Thyroid gland (tissue), 4 donors: ENCODE measurements around the gene TCHP. TPM values are rescaled to one million over a fixed set of nuclear protein-coding genes. Genes with fewer than 3 reads are reported as not detected.

Source experiments
- DNase-seq, 2 donors: peaks; one replicate each; pipeline ENCODE4 v3.0.0-alpha.2; 2019
- H3K27ac ChIP-seq, 3 donors: fragments of 200-600 bp; sonication (generic); 1 replicate in 2 of 3; 2 replicates in 1 of 3; pipeline ENCODE4 v1.5.1; 2016 to 2019; ENCODE audit warnings: mild to moderate bottlenecking in 1 of 3, moderate library complexity in 1 of 3
- H3K27me3 ChIP-seq: fragments of 200-600 bp; sonication (generic); one replicate; pipeline ENCODE4 v1.5.1; 2019
- H3K36me3 ChIP-seq, 2 donors: fragments of 200-600 bp; sonication (generic); one replicate each; pipeline ENCODE4 v1.5.1; 2016 to 2019
- H3K4me1 ChIP-seq, 2 donors: fragments of 200-600 bp; sonication (generic); one replicate each; pipeline ENCODE4 v1.5.1; 2017 to 2019
- H3K4me3 ChIP-seq, 3 donors: fragments of 200-600 bp; sonication (generic); replicated peaks in 1 of 3; 1 replicate in 2 of 3; 2 replicates in 1 of 3; pipeline ENCODE4 v1.5.1; 2016; ENCODE audit warnings: mild to moderate bottlenecking in 1 of 3
- H3K9me3 ChIP-seq: fragments of 200-600 bp; sonication (generic); one replicate; pipeline ENCODE4 v1.5.1; 2017
- POLR2A ChIP-seq, 2 donors: fragments of 450-650 bp; IDR thresholded peaks; one replicate each; pipeline ENCODE4 v1.6.1; 2017; ENCODE audit warnings: antibody characterized with exemption in 2 of 2, mild to moderate bottlenecking in 2 of 2, moderate library complexity in 1 of 2
- WGBS, 2 donors: methylation state at CpG; one replicate each; pipeline ENCODE4 v1.1.5; 2017; 5-methylcytosine and 5-hydroxymethylcytosine counted together
- intact Hi-C: fragments of 100-400 bp; cut with DNase I; formaldehyde crosslinking; loops from one replicate; pipeline ENCODE4 v1.15.1; 2023
- small RNA-seq: library from RNA; depleted of rRNA; stranded (forward); fragments of <200 nt; gene quantifications from one replicate; pipeline ENCODE3, GENCODE V24; 2016
- total RNA-seq, 4 donors: library from RNA; depleted of rRNA; stranded (reverse); fragments of >200 nt; gene quantifications; one replicate each; pipeline ENCODE4 v1.2.3, GENCODE V29; 2016
- TF ChIP-seq, protein P1 (sequence below), 6 experiments: fragments of 200-600 bp in 3 of 6; fragments of 450-650 bp in 3 of 6; sonication (generic) in 3 of 6; IDR thresholded peaks; one replicate each; pipeline ENCODE4 v1.5.1; 2016 to 2019; ENCODE audit warnings: antibody characterized with exemption in 6 of 6, mild to moderate bottlenecking in 2 of 6, inconsistent platforms in 1 of 6, moderate library complexity in 1 of 6

TCHP gene
- total RNA-seq, 4 donors from 2014 or later: 16.4 to 25.8 (median 24.3) TPM

DNA sequence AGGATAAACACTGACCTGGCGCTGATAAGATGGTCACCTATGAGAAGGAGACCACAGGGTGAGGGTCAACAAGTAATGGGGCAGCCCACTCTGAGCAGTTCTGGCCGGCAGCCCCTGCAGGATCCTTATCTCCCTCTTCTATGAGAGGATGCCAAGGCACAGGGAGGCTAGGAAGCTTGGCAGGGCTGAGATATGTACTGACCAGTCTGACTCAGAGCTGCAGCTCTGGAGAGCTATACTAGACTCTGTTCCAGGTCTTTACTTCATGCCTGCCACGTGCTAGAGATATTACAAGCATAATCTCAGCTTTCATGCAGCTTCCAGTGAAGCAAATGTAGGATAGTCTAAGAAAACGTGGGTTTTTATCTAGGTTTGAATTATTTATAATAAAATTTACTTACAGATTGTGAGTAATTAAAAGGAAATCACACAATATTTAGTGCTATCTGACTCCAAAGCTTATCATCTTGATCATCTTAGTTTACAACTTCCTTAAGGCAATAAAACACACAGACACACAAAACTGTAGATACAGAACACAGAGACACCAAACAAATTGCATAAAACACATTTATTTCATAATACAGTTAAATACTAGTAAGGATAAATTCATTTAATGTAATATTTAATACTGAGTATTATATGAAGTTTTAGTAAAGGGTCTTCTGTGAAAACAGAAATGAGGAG is 63.8 kb downstream of the TCHP start:
- peaks cover 19 to 27% of the 10 kb centered on the region in 2 donors for H3K36me3 ChIP-seq

DNA sequence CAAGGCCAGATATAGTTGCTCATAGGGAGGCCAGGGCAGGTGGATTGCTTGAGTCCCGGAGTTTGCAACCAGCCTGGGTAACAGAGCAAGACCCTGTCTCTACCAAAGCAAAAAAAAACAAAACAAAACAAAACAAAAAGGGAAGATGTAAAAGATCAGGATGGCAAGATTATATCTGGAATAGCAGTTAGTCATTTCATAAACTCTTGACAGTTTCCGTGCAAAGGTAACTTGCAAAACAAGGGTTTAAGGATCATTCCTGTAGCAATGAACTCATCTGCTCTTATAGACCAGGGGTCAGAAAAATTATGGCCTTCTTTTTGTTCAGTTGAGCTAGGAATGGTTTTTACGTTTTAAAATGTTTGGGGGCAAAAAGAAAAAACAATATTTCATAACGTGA is 66.5 kb downstream of the TCHP start:
- H3K9me3 ChIP-seq: no peaks in the 10 kb centered on the region
- no peak overlapping the region for H3K27ac ChIP-seq
- no peak overlapping the region for H3K4me3 ChIP-seq
- 96% methylated on average over 4 of the region's 4 CpGs for WGBS, 2 donors
- intact Hi-C loops: no loop called here
- peaks cover 8 to 9% of the 10 kb centered on the region in 2 donors for H3K4me1 ChIP-seq
- TF ChIP-seq POLR2A (IDR thresholded peaks at IDR 0.05): no peak
- TF ChIP-seq, protein P1, sequence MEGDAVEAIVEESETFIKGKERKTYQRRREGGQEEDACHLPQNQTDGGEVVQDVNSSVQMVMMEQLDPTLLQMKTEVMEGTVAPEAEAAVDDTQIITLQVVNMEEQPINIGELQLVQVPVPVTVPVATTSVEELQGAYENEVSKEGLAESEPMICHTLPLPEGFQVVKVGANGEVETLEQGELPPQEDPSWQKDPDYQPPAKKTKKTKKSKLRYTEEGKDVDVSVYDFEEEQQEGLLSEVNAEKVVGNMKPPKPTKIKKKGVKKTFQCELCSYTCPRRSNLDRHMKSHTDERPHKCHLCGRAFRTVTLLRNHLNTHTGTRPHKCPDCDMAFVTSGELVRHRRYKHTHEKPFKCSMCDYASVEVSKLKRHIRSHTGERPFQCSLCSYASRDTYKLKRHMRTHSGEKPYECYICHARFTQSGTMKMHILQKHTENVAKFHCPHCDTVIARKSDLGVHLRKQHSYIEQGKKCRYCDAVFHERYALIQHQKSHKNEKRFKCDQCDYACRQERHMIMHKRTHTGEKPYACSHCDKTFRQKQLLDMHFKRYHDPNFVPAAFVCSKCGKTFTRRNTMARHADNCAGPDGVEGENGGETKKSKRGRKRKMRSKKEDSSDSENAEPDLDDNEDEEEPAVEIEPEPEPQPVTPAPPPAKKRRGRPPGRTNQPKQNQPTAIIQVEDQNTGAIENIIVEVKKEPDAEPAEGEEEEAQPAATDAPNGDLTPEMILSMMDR (IDR thresholded peaks at IDR 0.05): no peak
- DNase-seq: no peak
- H3K36me3 ChIP-seq: peaks cover 18 to 25% of the 10 kb centered on the region in 2 donors
- no peaks in the 10 kb centered on the region for H3K27me3 ChIP-seq

More for the DNA sequence above, 63.8 kb downstream of the TCHP start:
- no peak for DNase-seq
- Histone ChIP-seq H3K4me3 (no peak overlapping the region), H3K27me3 (no peaks in the 10 kb centered on the region), H3K27ac (peak overlapping the region in 2 of 3 donors; percentile 7 to 15), H3K4me1 (peaks cover 8 to 9% of the 10 kb centered on the region in 2 donors), H3K9me3 (no peaks in the 10 kb centered on the region)
- 66 to 69% methylated on average over 4 of the region's 4 CpGs for WGBS, 2 donors
- intact Hi-C loops: no loop called here
- TF ChIP-seq, protein P1 (IDR thresholded peaks at IDR 0.05): no peak
- TF ChIP-seq POLR2A (IDR thresholded peaks at IDR 0.05): no peak

DNA sequence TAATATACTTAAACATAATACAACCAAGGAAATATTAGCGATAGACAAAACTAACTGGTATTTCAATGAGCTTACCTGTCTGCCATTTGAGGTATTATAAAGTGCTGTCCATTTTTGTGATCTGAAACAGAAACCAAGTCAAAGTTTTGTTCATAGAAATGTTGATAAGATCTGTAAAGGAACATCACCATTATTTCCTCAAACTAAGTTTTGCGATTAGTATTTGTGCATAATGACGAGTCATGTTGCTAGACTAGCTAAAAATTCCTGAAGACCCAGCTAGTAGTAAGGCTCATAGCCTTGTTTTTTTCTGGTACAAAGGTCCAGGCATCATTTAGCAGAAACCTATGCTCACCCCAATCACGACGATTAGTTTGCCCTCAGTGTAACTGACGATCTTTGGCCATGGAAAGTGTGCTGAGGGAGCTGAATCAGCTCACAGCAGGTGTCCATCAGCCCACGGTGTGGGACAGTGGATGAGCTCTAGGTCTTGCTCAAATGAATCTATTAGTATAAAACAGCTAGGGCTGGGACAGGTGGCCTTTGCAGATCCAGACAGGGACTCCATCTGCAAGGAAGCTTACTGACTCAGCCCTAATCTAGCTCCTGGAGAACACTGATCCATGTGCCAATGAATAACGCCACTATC is 67.4 kb downstream of the TCHP start:
- H3K9me3 ChIP-seq: no peaks in the 10 kb centered on the region
- intact Hi-C loops: no loop called here
- WGBS, 2 donors: 81 to 83% methylated on average over 8 of the region's 8 CpGs
- H3K36me3 ChIP-seq: peaks cover 19 to 21% of the 10 kb centered on the region in 2 donors
- no peak overlapping the region for H3K27ac ChIP-seq
- TF ChIP-seq POLR2A (IDR thresholded peaks at IDR 0.05): no peak
- TF ChIP-seq, protein P1 (IDR thresholded peaks at IDR 0.05): no peak
- H3K4me3 ChIP-seq: no peak overlapping the region
- DNase-seq: no peak
- H3K27me3 ChIP-seq: no peaks in the 10 kb centered on the region
- peaks cover 8 to 9% of the 10 kb centered on the region in 2 donors for H3K4me1 ChIP-seq

Small RNA genes lying within 50 kb of the gene (small RNA-seq; reads per million reads assigned to genes)
- not detected for gene RN7SL441P

Other genes starting within 250 kb of the TCHP start
- gene FAM222A, start 186.4 kb upstream of the TCHP start, total RNA-seq: 1 to 10 TPM; 1.3 to 3.8 (median 1.9) TPM
- gene TRPV4, start 66.9 kb upstream of the TCHP start, total RNA-seq: 1 to 10 TPM in 2 of 4 donors, under 1 TPM in 1, not detected in 1; 0.39 to 1.6 (median 1.3) TPM
- gene GLTP, start 19.7 kb upstream of the TCHP start, total RNA-seq: 10 to 100 TPM; 49.9 to 72.0 (median 60.2) TPM
- gene GIT2, start 96.1 kb downstream of the TCHP start, total RNA-seq: 10 to 100 TPM; 54.4 to 69.4 (median 60.1) TPM
- gene ANKRD13A, start 99.2 kb downstream of the TCHP start, total RNA-seq: 100 to 1,000 TPM; 125 to 167 (median 137) TPM
- gene C12orf76, start 148.2 kb downstream of the TCHP start, total RNA-seq: 10 to 100 TPM; 16.1 to 41.5 (median 21.9) TPM
- 10 to 100 TPM; 21.6 to 36.0 (median 29.5) TPM for gene IFT81, start 224.1 kb downstream of the TCHP start, total RNA-seq